Fibroblast of mammary gland (primary cell): ENCODE data around the gene HOXA7.

Experiments
- DNase-seq: peaks from one replicate; pipeline ENCODE4 v3.0.0-alpha.2; 2010; ENCODE audit warnings: low read depth
- H3K4me3 ChIP-seq: 2 replicates; pipeline ENCODE4 v1.5.1; 2011; ENCODE audit warnings: low read depth, mild to moderate bottlenecking, low read length, moderate library complexity; ENCODE audit not compliant: control insufficient read depth
- TF ChIP-seq, protein P1 (sequence below): conservative IDR thresholded peaks from 2 replicates; pipeline ENCODE4 v1.5.1; 2011; ENCODE audit warnings: low read depth, low read length, inconsistent platforms; ENCODE audit not compliant: control insufficient read depth, insufficient read depth

HOXA7 gene

DNA sequence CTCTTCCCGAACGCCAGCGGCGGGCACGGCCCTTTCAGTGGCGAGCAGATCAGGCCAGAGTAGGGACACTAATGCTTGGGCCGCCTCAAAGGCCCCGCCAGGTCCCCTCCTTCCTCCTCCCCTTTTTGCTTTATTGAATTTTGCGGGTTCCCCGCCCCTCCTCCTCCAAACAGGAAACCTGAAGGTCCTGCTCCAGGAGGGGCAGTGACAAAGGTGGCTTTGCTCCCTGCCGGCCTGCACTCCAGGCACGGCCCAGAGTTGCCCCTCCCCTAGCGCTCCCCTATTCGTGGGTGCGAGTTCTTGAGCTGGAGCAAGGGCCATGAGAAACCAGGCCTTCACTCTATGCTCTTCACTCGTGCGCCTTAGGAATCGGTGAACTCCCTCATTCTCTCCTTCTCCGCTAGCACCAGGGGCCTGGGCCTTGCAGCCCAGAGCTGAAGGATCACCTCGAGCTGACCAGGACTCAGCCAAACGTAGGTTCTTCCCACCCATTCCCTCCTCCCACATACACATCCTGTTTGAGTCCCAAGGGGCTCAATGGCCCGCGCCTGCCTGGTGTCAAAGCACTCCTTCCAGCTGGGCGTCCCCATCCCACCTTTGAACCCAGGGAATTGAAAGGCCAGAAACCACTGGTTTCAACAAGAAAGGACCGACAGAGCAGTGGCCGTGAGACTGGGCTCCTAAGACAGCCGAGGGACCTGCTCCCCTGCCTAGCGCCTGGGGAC lies 8.3 kb downstream of the HOXA7 start:
- H3K4me3 ChIP-seq = peak overlapping the region; percentile 72
- DNase-seq = peak; percentile 68
- TF ChIP-seq, protein P1, sequence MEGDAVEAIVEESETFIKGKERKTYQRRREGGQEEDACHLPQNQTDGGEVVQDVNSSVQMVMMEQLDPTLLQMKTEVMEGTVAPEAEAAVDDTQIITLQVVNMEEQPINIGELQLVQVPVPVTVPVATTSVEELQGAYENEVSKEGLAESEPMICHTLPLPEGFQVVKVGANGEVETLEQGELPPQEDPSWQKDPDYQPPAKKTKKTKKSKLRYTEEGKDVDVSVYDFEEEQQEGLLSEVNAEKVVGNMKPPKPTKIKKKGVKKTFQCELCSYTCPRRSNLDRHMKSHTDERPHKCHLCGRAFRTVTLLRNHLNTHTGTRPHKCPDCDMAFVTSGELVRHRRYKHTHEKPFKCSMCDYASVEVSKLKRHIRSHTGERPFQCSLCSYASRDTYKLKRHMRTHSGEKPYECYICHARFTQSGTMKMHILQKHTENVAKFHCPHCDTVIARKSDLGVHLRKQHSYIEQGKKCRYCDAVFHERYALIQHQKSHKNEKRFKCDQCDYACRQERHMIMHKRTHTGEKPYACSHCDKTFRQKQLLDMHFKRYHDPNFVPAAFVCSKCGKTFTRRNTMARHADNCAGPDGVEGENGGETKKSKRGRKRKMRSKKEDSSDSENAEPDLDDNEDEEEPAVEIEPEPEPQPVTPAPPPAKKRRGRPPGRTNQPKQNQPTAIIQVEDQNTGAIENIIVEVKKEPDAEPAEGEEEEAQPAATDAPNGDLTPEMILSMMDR = no peak

- peak within 1 kb of the TSS; percentile 72 for H3K4me3 ChIP-seq
- DNase-seq = peak; percentile 80
- TF ChIP-seq, protein P1 = no peak
Measured at GRCh38 chr7:27147199-27148030, 9.1 kb downstream of the HOXA7 start, which contains the start of gene HOXA6. HOXA6 (minus strand) TSS chr7:27147774; CDS start chr7:27147749, 25 bp downstream.

- peak; percentile 29 for DNase-seq
- peak overlapping the region; percentile 7 for H3K4me3 ChIP-seq
- TF ChIP-seq, protein P1 = no peak
Measured at GRCh38 chr7:27146491-27147198, 9.8 kb downstream of the HOXA7 start.

DNA sequence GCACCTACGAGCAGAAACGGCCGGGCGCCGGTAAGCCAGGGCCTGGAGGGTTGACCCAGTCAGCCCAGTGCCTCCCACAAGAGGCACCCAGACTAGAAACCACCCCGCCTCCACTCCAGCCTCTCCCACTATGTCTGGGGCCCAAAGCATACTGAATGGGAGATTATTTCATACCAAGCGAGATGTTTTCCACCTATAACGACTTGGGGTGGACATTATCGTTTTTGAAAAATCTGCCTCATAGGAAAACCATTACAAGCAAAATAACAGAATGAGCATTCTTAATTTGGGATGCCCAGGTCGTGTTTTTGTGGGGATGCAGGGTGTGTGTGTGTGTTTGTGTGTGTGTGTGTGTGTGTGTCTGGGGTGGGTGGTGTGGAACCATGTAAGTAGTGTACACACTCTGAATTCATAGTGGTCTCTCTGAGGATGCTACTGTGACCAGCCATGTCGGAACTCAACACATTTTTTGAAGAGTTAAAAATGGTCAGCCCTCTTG lies 10.5 kb downstream of the HOXA7 start:
- H3K4me3 ChIP-seq = no peak overlapping the region
- TF ChIP-seq, protein P1 = no peak
- no peak for DNase-seq

DNA sequence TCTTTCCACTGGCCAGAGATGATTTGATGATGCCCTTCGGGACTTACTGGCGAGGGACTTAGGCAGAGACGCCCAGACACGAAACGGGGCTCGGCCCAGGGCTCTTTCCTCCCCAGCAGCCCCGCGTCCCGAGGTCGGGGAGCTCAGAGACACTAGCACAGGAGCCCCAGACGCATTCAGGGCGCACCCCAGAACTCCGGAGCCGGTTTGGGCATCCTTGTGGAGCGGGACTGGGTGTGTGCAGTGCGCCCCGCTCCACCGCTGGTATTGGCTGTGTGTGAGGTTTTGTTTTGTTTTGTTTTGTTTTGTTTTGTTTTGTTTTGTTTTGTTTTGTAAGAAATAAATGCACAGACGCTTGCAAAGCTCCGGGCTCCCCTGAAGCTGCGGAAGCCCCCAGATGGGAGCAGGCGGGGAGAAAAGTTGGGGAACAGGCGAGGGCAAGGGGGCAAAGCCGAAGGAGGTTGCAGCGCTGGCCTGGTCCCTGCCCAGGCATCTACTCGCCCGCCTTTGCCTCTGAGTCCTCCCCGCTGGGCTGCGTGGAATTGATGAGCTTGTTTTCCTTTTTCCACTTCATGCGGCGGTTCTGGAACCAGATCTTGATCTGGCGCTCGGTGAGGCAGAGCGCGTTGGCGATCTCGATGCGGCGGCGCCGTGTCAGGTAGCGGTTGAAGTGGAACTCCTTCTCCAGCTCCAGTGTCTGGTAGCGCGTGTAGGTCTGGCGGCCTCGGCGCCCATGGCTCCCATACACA lies 11.1 kb downstream of the HOXA7 start:
- H3K4me3 ChIP-seq = peak overlapping the region; percentile 12
- TF ChIP-seq, protein P1 = no peak
- DNase-seq = peak; percentile 37

DNA sequence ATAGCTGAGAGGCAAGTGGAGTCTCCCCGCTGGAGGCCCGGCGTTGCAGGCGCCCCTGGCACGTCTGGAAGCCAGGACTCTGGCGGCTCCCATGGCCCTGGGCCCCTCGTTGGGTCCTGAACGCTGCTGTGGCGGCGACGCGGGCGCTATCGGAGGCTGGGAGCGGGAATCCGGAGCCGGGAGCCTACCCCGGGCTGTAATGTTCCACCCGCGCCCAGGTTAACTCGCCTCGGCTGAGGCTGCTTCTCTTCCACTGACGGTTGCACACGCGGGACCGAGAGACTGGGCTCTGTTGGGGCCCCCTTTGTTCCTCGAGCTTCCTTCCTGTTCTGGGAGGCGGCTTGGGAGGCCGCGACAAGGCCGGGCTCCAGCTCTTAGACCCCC lies 11.7 kb downstream of the HOXA7 start:
- TF ChIP-seq, protein P1 = no peak
- DNase-seq = peak; percentile 27
- H3K4me3 ChIP-seq = peak overlapping the region; percentile 12
